Nephron progenitor cell (in vitro differentiated cells): ENCODE measurements around the gene JADE2.
A peak's percentile ranks its signal among the peaks of the same experiment; 100 is the strongest.
"Not testable (repeated sequence)": the region's sequence is repeated elsewhere in the genome, so short reads cannot be mapped to it uniquely, and the experiment has no call there.

Experiments
- DNase-seq: peaks from one replicate; pipeline ENCODE4 v3.0.0; 2021
- H3K27ac Mint-ChIP-seq: 2 replicates; pipeline ENCODE4 v1.8.0; 2021; ENCODE audit warnings: mild to moderate bottlenecking, moderate library complexity, mixed read lengths
- H3K27me3 Mint-ChIP-seq: 2 replicates; pipeline ENCODE4 v1.8.0; 2021; ENCODE audit warnings: mild to moderate bottlenecking, low read depth, mixed read lengths; ENCODE audit not compliant: poor library complexity
- H3K36me3 Mint-ChIP-seq: 2 replicates; pipeline ENCODE4 v1.8.0; 2021; ENCODE audit warnings: low read depth, mixed read lengths
- H3K4me1 Mint-ChIP-seq: 2 replicates; pipeline ENCODE4 v1.8.0; 2021; ENCODE audit warnings: mixed read lengths
- H3K4me3 Mint-ChIP-seq: 2 replicates; pipeline ENCODE4 v1.8.0; 2021; ENCODE audit warnings: mild to moderate bottlenecking, moderate library complexity, mixed read lengths
- H3K9me3 Mint-ChIP-seq: 2 replicates; pipeline ENCODE4 v1.8.0; 2021; ENCODE audit warnings: mild to moderate bottlenecking, moderate library complexity, mixed read lengths
- TF ChIP-seq, protein P1 (sequence below): fragments of 200-600 bp; sonication (generic); IDR thresholded peaks from 2 replicates; pipeline ENCODE4 v1.5.0; 2021; ENCODE audit warnings: antibody characterized with exemption

Gene JADE2

GRCh38 chr5:134551901-134552300 is 26.4 kb downstream of the JADE2 start:
- H3K27me3 Mint-ChIP-seq: no peaks in the 10 kb centered on the region
- no peak for DNase-seq
- peaks cover 50% of the 10 kb centered on the region for H3K4me1 Mint-ChIP-seq
- no peaks in the 10 kb centered on the region for H3K36me3 Mint-ChIP-seq
- peak overlapping the region; percentile 13 for H3K27ac Mint-ChIP-seq
- H3K4me3 Mint-ChIP-seq: no peak overlapping the region
- TF ChIP-seq, protein P1, sequence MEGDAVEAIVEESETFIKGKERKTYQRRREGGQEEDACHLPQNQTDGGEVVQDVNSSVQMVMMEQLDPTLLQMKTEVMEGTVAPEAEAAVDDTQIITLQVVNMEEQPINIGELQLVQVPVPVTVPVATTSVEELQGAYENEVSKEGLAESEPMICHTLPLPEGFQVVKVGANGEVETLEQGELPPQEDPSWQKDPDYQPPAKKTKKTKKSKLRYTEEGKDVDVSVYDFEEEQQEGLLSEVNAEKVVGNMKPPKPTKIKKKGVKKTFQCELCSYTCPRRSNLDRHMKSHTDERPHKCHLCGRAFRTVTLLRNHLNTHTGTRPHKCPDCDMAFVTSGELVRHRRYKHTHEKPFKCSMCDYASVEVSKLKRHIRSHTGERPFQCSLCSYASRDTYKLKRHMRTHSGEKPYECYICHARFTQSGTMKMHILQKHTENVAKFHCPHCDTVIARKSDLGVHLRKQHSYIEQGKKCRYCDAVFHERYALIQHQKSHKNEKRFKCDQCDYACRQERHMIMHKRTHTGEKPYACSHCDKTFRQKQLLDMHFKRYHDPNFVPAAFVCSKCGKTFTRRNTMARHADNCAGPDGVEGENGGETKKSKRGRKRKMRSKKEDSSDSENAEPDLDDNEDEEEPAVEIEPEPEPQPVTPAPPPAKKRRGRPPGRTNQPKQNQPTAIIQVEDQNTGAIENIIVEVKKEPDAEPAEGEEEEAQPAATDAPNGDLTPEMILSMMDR: no peak
- H3K9me3 Mint-ChIP-seq: no peaks in the 10 kb centered on the region

DNA sequence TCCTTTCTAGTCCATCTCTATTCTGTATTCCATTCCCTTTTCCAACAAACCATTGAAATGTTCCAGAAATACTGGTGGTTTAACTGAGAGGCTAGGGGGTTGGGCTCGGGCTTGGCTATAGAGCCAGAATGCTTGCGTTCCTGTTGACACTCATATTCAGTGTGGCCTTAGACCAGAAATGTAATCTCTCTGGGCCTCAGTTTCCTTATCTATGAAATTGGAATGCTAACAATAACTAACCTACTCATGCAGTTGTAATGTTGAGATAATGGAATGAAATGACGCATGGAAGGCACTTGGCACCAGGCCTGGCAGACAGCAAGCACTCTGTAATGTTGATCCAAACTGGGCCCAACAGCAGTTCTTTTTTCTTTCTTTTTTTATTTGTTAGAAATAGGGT is 26.8 kb downstream of the JADE2 start:
- no peaks in the 10 kb centered on the region for H3K27me3 Mint-ChIP-seq
- no peaks in the 10 kb centered on the region for H3K36me3 Mint-ChIP-seq
- peaks cover 52% of the 10 kb centered on the region for H3K4me1 Mint-ChIP-seq
- DNase-seq: no peak
- H3K27ac Mint-ChIP-seq: no peak overlapping the region
- no peaks in the 10 kb centered on the region for H3K9me3 Mint-ChIP-seq
- TF ChIP-seq, protein P1: no peak
- no peak overlapping the region for H3K4me3 Mint-ChIP-seq

DNA sequence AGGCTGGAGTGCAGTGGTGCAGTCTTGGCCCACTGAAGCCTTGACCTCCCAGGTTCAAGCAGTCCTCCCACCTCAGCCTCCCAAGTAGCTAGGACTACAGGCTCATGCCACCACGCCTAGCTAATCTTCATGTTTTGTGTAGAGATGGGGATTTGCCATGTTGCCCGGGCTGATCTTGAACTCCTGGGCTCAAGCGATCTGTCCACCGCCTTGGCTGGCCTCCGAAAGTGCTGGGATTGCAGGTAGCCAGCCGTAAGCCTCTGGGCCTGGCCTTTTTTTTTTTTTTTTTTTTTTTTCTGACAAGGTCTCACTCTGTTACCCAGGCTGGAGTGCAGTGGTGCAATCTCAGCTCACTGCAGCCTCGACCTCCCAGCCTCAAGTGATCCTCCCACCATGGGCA is 27.2 kb downstream of the JADE2 start:
- H3K27me3 Mint-ChIP-seq, H3K36me3 Mint-ChIP-seq, H3K9me3 Mint-ChIP-seq, H3K4me3 Mint-ChIP-seq, DNase-seq, H3K27ac Mint-ChIP-seq: not testable (repeated sequence)
- H3K4me1 Mint-ChIP-seq: peaks cover 51% of the 10 kb centered on the region

- no peak overlapping the region for H3K4me3 Mint-ChIP-seq
- no peaks in the 10 kb centered on the region for H3K9me3 Mint-ChIP-seq
- no peaks in the 10 kb centered on the region for H3K27me3 Mint-ChIP-seq
- no peak overlapping the region for H3K27ac Mint-ChIP-seq
- no peaks in the 10 kb centered on the region for H3K36me3 Mint-ChIP-seq
- TF ChIP-seq, protein P1: no peak
- no peak for DNase-seq
- peaks cover 46% of the 10 kb centered on the region for H3K4me1 Mint-ChIP-seq
These were observed 28.4 kb downstream of the JADE2 start for GRCh38 chr5:134553821-134554267.

DNA sequence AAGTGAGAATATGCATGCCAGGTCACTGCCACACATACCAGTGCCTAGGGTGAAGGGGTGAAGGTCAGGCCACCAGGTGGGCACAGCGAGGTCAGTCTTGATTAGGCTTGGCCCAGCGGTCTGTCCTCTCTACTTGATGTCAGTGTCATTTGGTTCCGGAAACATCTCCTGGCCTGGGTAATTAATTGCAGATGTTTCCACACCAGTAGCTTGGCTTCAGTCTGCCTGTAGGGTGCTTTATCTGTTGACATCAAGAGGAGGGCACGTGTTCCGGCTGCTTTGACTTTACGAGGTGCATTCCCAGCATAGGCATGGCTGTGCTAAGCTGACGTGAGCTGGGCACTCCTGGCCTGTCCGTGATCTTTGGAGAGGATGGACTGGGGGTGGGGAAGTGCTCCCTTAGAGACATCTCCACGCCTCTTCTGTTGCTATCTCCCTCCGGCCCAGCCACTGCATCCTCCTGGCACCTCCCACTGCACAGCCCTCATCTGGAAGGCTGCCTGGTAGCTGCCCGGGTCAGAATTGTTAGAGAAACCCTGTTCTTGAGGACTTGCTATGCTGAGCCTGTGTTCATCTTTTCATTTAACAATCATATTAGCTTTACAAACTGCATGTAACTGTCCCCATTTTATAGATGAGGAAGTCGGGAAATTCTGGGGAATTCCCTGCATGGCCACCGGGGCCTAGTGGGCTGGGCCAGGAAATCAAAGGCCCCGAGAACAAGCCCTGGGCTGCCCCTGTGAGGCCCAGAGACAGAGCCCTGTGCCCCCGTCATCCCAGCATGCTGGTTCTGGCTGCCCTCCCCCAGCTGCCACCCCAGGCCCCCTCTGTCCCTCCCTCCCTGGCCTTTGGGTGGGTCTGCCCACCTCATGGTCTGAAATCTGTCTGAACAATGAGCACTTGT is 29.1 kb downstream of the JADE2 start:
- Mint-ChIP-seq H3K4me3 (no peak overlapping the region), H3K9me3 (no peaks in the 10 kb centered on the region), H3K27me3 (no peaks in the 10 kb centered on the region), H3K36me3 (no peaks in the 10 kb centered on the region), H3K4me1 (peaks cover 46% of the 10 kb centered on the region), H3K27ac (no peak overlapping the region)
- no peak for DNase-seq
- TF ChIP-seq, protein P1: no peak

DNA sequence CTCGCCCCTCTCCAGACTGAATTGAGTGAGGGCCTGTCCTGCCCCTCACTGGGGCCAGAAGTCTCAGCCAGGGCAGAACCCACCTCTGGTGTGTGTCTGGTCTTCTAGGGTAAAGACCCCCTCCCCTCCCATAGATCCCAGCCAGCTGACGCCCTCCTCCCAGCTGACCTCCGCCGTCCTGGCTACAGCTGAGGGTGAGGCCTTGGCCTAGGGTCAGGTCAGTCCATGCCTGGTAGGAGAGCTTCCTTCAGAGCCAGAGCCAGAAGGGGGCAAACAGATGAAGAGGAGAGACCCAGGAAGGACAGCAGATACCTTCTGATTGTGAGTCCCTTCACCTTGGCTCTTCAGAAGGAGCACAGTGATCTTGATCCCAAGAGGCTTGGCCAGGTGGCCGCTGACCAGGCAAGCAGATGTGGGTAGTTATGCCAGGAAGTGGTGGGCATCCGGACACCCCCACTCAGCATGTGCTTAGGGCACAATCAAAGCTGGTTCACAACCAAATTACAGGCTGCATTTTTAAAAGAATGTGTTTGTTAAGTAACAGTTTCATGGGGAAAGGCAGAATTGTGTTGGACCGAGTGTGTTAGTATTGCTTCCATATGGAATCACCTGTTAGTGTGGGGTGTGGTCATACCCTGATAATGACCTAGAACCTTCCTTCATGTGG is 29.9 kb downstream of the JADE2 start:
- TF ChIP-seq, protein P1: no peak
- Mint-ChIP-seq H3K27ac (no peak overlapping the region), H3K4me3 (no peak overlapping the region), H3K9me3 (no peaks in the 10 kb centered on the region), H3K27me3 (no peaks in the 10 kb centered on the region), H3K36me3 (no peaks in the 10 kb centered on the region), H3K4me1 (peaks cover 48% of the 10 kb centered on the region)
- DNase-seq: no peak
